HL-60 (cell line): ENCODE results near the gene MYRIP.

Experiments used
- GABPA ChIP-seq: IDR thresholded peaks from 2 replicates; pipeline ENCODE4 v1.6.1; 2012; ENCODE audit warnings: low read depth
- POLR2AphosphoS5 ChIP-seq: IDR thresholded peaks from 2 replicates; pipeline ENCODE4 v1.6.1; 2012; ENCODE audit warnings: low read depth
- TF ChIP-seq, protein P1 (sequence below): IDR thresholded peaks from one replicate; pipeline ENCODE4 v1.5.1; 2011; ENCODE audit warnings: low read length, control low read depth, inconsistent platforms; ENCODE audit not compliant: insufficient read depth
- TF ChIP-seq, protein P2 (sequence below): IDR thresholded peaks from 2 replicates; pipeline ENCODE4 v1.6.1; 2012; ENCODE audit warnings: low read depth; ENCODE audit not compliant: insufficient replicate concordance

DNA sequence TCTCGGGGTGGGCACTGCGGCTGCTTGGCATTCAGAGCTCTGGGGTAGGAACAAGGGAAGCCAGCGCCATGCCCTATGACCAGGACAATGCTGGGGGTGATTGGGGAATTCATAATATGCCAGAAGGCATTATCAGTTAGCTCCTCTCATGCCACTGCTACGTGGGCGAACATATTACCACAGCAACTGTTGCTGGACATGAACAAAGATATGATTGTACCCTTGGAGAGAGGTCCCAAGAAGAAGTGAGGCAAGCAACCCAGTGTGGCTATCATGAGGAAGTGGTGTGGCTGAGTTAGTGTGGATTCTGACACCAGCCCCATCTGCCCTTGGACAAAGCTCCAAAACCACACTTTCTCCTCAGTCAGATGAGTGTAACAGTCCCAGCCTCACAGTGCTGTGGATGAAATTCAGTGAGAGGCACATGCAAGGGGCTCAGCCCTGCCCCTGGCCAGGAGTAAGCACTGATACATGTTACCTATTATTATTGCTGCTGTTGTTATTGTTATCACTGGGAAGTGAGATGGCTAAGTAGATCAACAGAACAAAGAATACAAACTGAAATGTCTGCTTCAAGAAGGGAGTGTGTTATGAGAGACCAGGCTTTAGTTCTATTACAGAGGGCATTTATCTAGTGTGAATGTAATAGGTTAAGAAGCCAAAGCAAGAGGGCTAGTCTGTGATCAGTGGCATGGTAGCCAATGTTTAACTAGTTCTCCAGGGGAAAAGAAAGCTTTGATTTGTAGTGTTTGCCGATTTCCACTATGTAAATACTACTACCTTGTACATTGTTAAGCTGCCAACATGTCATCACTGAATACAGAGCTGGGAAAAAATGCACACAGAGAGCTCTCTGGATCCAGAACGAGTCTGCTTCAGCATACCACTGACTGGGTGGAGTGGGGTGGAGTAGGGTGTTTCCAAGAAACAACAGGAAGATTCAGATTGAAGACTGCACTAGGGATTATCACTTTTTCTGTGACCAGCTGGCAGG, 277.8 kb downstream of the MYRIP start:
- TF ChIP-seq, protein P1, sequence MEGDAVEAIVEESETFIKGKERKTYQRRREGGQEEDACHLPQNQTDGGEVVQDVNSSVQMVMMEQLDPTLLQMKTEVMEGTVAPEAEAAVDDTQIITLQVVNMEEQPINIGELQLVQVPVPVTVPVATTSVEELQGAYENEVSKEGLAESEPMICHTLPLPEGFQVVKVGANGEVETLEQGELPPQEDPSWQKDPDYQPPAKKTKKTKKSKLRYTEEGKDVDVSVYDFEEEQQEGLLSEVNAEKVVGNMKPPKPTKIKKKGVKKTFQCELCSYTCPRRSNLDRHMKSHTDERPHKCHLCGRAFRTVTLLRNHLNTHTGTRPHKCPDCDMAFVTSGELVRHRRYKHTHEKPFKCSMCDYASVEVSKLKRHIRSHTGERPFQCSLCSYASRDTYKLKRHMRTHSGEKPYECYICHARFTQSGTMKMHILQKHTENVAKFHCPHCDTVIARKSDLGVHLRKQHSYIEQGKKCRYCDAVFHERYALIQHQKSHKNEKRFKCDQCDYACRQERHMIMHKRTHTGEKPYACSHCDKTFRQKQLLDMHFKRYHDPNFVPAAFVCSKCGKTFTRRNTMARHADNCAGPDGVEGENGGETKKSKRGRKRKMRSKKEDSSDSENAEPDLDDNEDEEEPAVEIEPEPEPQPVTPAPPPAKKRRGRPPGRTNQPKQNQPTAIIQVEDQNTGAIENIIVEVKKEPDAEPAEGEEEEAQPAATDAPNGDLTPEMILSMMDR = no peak
- TF ChIP-seq POLR2AphosphoS5 (no peak), GABPA (no peak)
- TF ChIP-seq, protein P2, sequence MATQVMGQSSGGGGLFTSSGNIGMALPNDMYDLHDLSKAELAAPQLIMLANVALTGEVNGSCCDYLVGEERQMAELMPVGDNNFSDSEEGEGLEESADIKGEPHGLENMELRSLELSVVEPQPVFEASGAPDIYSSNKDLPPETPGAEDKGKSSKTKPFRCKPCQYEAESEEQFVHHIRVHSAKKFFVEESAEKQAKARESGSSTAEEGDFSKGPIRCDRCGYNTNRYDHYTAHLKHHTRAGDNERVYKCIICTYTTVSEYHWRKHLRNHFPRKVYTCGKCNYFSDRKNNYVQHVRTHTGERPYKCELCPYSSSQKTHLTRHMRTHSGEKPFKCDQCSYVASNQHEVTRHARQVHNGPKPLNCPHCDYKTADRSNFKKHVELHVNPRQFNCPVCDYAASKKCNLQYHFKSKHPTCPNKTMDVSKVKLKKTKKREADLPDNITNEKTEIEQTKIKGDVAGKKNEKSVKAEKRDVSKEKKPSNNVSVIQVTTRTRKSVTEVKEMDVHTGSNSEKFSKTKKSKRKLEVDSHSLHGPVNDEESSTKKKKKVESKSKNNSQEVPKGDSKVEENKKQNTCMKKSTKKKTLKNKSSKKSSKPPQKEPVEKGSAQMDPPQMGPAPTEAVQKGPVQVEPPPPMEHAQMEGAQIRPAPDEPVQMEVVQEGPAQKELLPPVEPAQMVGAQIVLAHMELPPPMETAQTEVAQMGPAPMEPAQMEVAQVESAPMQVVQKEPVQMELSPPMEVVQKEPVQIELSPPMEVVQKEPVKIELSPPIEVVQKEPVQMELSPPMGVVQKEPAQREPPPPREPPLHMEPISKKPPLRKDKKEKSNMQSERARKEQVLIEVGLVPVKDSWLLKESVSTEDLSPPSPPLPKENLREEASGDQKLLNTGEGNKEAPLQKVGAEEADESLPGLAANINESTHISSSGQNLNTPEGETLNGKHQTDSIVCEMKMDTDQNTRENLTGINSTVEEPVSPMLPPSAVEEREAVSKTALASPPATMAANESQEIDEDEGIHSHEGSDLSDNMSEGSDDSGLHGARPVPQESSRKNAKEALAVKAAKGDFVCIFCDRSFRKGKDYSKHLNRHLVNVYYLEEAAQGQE = no peak
